Effector memory CD4-positive, alpha-beta T cell (primary cell): Measurements from ENCODE around the gene LTBP1.

Experiments used
- DNase-seq, 3 donors: peaks; one replicate each; pipeline ENCODE4 v3.0.0-alpha.2; 2020
- H3K27ac ChIP-seq: 2 replicates; pipeline ENCODE4 v1.7.0; 2013; ENCODE audit warnings: mild to moderate bottlenecking, low read length, moderate library complexity; ENCODE audit not compliant: insufficient read depth, poor library complexity, severe bottlenecking
- H3K27me3 ChIP-seq: replicated peaks from 2 replicates; pipeline ENCODE4 v1.7.0; 2013; ENCODE audit warnings: mild to moderate bottlenecking, low read length; ENCODE audit not compliant: insufficient read depth, control insufficient read depth, poor library complexity, severe bottlenecking
- H3K36me3 ChIP-seq: 2 replicates; pipeline ENCODE4 v1.7.0; 2013; ENCODE audit warnings: mild to moderate bottlenecking, low read length, moderate library complexity; ENCODE audit not compliant: control insufficient read depth, insufficient read depth
- H3K4me1 ChIP-seq: 2 replicates; pipeline ENCODE4 v1.7.0; 2013; ENCODE audit warnings: low read length, mild to moderate bottlenecking; ENCODE audit not compliant: control insufficient read depth, insufficient read depth, poor library complexity, severe bottlenecking
- H3K4me3 ChIP-seq: 2 replicates; pipeline ENCODE4 v1.7.0; 2013; ENCODE audit warnings: low read length, low read depth, mild to moderate bottlenecking; ENCODE audit not compliant: insufficient read depth, poor library complexity, severe bottlenecking
- H3K9me3 ChIP-seq: 2 replicates; pipeline ENCODE4 v1.7.0; 2013; ENCODE audit warnings: mild to moderate bottlenecking, low read length, moderate library complexity; ENCODE audit not compliant: control insufficient read depth

The LTBP1 gene

DNA sequence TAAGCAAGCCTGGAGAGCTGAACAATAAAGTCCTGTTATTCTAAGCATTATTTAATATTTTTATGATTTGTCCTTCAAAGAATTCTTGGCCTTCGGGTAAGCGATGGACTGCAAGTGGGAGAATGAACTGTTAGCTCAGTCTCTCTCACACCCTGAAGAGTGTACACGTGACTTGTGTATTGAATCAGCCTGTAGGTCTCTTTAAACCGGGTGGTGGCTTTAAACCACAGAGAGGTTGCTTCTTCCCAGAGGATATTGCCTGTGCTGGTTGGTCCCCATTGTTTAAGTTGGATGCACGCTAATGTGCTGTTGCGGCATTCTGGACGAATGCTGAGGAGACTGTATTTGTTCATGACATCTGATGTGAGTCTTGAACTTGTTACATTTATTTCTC is 183.3 kb downstream of the LTBP1 start:
- Histone ChIP-seq H3K4me1 (no peaks in the 10 kb centered on the region), H3K27me3 (no peaks in the 10 kb centered on the region), H3K9me3 (no peaks in the 10 kb centered on the region), H3K27ac (no peak overlapping the region), H3K4me3 (no peak overlapping the region), H3K36me3 (no peaks in the 10 kb centered on the region)
- no peak for DNase-seq

DNA sequence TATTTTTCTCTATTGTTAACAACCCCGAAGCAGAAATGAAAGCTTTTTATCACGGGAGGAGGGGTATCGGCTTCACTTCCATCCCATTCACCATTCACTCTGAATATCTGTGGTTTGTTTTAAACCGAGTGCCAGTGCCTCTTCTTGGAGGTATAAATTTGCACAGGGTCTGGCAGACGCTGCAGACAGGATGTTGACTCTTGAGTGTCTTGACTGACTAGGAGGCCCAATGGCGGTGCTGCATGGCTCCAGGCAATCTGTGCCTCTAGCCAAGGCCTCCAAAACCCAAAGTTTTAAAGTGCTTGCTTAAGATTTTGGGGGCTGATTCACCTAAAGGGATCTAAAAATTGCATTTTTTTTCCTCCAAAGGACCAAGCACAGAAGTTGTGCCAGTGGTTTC is 183.8 kb downstream of the LTBP1 start:
- DNase-seq: no peak
- no peaks in the 10 kb centered on the region for H3K4me1 ChIP-seq
- no peaks in the 10 kb centered on the region for H3K36me3 ChIP-seq
- no peak overlapping the region for H3K4me3 ChIP-seq
- H3K27ac ChIP-seq: no peak overlapping the region
- no peaks in the 10 kb centered on the region for H3K9me3 ChIP-seq
- no peaks in the 10 kb centered on the region for H3K27me3 ChIP-seq

DNA sequence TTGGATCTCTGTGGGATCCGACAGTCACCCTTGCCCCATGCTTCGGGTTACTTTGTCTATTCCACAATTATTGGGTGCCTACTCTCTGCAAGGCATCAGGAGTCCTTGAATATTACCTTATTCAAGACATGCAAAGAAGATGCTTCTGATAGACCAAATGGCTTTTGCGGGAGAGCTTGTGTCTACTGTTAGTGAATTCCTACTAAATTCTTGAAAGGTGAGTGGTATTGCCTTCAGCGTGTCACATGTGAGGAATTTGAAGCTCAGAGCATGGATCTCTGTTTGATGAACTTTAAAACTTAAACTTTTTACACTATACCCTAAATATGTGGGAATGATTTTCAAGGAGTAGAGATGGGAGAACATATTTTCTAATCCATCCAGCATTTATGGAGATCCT is 184.4 kb downstream of the LTBP1 start:
- H3K4me1 ChIP-seq: no peaks in the 10 kb centered on the region
- DNase-seq: no peak
- H3K4me3 ChIP-seq: no peak overlapping the region
- no peaks in the 10 kb centered on the region for H3K27me3 ChIP-seq
- H3K27ac ChIP-seq: no peak overlapping the region
- H3K9me3 ChIP-seq: no peaks in the 10 kb centered on the region
- no peaks in the 10 kb centered on the region for H3K36me3 ChIP-seq

DNA sequence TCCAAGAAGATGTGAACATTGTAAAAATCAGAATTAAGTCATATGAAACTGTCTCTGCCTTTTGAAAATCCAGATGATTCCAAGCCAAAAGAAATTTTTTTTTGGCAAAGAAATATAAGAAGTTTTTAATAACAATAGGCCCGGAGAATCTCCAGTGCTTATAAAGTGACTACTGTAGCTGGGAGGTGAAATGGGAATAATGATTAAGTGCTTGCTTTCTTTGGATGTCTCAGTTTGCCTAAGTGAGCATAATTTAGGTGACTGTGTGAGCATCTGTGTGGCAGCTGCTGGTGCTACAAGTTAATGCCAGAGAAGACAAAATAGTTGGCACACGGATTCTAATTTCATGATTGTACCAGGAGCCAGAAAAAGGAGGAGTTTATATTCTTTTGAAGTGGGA is 185.0 kb downstream of the LTBP1 start:
- Histone ChIP-seq H3K9me3 (no peaks in the 10 kb centered on the region), H3K4me1 (no peaks in the 10 kb centered on the region), H3K27ac (no peak overlapping the region), H3K4me3 (no peak overlapping the region), H3K36me3 (no peaks in the 10 kb centered on the region), H3K27me3 (no peaks in the 10 kb centered on the region)
- DNase-seq: no peak

DNA sequence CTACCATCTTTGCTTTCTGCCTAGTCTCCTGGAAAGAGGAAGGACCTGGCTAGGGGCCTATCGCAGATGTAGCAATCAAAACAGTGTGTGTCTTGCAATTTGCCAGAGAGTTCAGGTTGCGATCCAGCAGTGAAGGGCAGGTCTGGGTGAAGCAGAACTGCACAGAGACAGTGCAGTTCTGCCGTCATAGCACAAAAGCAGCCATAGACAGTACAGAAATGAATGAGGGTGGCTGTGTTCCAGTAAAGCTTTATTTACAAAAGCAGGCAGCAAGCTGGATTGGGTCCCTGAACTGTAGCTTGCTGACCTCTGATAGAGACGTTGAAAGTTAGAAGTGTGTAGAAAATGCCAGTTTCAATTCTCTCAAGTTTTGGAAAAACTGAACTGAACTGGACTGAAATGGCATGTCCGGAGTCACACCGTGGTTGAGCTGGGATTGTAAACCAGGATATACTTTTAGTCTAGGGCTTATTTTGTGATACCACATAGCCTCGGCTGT is 186.8 kb downstream of the LTBP1 start:
- no peak for DNase-seq
- Histone ChIP-seq H3K4me1 (no peaks in the 10 kb centered on the region), H3K27ac (no peak overlapping the region), H3K9me3 (no peaks in the 10 kb centered on the region), H3K27me3 (no peaks in the 10 kb centered on the region), H3K4me3 (no peak overlapping the region), H3K36me3 (no peaks in the 10 kb centered on the region)

DNA sequence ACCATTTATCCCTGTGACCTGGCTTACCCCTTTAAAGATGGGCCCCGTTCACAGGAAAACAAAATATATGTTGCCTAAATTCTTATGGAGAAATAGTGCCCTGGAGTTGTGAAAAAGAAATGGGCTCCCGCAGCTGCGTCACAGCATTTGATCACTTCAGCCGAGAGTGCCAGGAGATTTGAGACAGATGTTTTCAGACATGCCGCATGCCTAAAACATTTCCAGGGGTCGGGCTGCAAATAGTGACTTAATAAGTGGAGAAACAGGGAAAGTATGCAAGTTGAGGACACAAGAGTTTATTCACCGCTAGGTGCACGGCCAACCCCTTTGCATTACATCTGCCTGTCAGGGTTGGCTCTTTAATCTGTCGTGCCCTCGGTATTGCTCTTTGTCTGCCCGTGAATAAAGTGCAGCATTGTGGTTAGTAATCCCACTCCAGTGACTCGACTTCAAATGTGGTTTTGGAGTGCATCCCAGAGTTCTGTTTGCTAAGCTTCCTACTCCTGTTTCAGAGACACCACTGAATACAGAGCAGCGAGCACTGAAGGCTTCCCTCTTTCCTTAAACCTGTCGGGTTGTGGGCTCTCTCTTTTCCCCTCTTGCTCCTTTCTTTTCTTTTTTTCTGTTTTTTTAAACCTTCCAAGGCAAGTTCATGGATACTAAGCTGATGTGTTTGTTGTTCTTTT is 187.5 kb downstream of the LTBP1 start:
- no peak overlapping the region for H3K4me3 ChIP-seq
- H3K9me3 ChIP-seq: no peaks in the 10 kb centered on the region
- no peaks in the 10 kb centered on the region for H3K4me1 ChIP-seq
- H3K27ac ChIP-seq: no peak overlapping the region
- no peaks in the 10 kb centered on the region for H3K27me3 ChIP-seq
- DNase-seq: no peak
- H3K36me3 ChIP-seq: no peaks in the 10 kb centered on the region

DNA sequence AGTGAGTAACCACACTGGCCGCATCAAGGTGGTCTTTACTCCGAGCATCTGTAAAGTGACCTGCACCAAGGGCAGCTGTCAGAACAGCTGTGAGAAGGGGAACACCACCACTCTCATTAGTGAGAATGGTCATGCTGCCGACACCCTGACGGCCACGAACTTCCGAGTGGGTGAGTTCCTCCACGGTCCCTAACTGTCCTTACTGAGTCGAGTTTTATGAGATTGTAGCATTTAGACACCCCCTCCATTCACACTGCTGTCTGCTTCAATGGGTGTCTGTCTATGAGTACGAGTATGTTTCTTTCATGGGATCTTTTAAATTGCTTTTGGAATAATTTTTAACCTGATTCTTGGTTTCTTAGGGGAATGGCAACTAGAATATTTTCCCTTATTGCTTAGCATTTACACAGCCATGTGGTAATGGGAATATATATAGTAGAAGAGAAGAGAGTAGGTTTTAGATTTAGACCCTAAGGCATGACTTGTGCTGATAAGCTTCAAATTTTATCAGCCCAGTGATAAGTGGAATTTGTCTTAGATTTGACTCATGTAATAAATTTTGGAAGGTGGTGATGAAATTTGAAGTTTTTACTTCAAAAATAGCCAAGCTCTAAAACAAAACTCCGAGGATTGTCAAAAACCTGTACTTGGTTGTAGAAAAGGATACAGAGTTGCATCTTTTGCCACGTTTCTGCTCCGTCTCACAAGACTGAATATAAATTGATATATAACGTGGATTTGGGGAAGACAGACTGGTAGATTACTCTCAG is 188.2 kb downstream of the LTBP1 start:
- no peak for DNase-seq
- Histone ChIP-seq H3K36me3 (no peaks in the 10 kb centered on the region), H3K27ac (no peak overlapping the region), H3K4me1 (no peaks in the 10 kb centered on the region), H3K4me3 (no peak overlapping the region), H3K9me3 (no peaks in the 10 kb centered on the region), H3K27me3 (no peaks in the 10 kb centered on the region)

DNA sequence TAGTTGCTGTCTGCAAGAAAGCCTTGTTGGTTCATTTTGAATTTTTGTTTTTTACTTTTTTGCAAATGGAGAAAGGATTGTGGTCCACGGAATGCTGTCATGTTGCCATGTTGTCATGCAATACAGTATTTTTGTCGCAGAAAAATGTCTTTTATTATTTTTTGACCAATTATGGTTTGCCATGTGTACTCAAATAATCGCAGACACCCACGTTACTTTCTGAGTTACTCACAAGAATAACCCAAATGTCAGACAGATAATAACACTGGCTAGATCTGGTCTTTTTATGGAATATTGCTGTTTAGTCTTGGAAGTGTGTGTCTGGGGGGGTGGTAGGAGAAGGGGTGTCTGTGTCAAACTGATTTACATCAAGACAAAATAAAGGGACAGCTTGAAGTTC is 188.9 kb downstream of the LTBP1 start:
- no peaks in the 10 kb centered on the region for H3K36me3 ChIP-seq
- H3K4me1 ChIP-seq: no peaks in the 10 kb centered on the region

DNA sequence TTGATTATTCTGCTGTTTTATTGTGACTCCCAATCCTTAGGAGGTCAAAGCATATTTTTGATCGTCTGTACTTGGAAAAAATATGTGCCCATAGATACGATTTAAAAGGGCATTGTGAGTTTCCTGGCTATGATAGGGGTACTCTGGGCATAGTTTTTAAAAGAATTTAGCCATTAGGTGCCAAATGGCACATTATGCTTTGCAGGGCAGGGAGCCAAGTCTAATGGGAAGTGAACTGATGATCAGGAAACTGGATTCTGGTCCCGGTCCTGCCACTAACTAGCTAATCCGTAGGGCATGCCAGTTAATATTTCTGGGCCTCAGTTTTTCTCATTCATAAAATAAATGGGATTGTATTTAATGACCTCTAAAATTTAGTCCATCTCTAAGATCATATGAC is 189.3 kb downstream of the LTBP1 start:
- Histone ChIP-seq H3K4me1 (no peaks in the 10 kb centered on the region), H3K9me3 (no peaks in the 10 kb centered on the region), H3K27me3 (no peaks in the 10 kb centered on the region), H3K4me3 (no peak overlapping the region), H3K27ac (no peak overlapping the region), H3K36me3 (no peaks in the 10 kb centered on the region)
- no peak for DNase-seq

More for the DNA sequence above, 188.9 kb downstream of the LTBP1 start:
- DNase-seq: no peak
- Histone ChIP-seq H3K4me3 (no peak overlapping the region), H3K27ac (no peak overlapping the region), H3K27me3 (no peaks in the 10 kb centered on the region), H3K9me3 (no peaks in the 10 kb centered on the region)

DNA sequence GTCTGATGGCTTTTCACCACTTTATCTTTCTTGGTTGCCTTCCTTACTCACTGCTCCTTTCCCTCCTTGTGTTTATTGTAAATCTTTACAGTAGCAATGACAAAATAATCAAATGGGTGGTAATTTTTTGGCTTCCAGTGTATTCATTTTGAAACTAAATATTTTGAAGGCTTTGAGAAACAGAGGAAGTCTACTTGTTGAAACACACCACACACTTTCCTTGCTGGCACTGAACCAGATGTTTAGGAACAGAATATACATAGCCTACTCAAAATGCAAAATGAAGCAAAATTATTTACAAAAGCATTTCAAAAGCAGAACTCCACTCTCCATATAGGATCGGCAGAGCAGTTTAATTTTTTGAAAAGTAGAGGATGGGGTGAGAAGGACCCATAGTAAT is 189.8 kb downstream of the LTBP1 start:
- DNase-seq: no peak
- no peak overlapping the region for H3K27ac ChIP-seq
- H3K4me1 ChIP-seq: no peaks in the 10 kb centered on the region
- H3K27me3 ChIP-seq: no peaks in the 10 kb centered on the region
- H3K9me3 ChIP-seq: no peaks in the 10 kb centered on the region
- H3K36me3 ChIP-seq: no peaks in the 10 kb centered on the region
- H3K4me3 ChIP-seq: no peak overlapping the region
